K562 (cell line): ENCODE measurements around the gene RIOX2. TPM values are rescaled to one million over a fixed set of nuclear protein-coding genes. Genes with fewer than 3 reads are reported as not detected.
A peak's percentile ranks its signal among the peaks of the same experiment; 100 is the strongest.

Experiments used
- ATAC-seq: fragments of 200-7000 bp; cut with Tn5 transposase; 3 replicates; pipeline ENCODE4 v1.9.1; 2020; ENCODE audit warnings: moderate library complexity
- BruUV-seq: library from RNA; stranded (reverse); fragments of 400-500 nt; replicated peaks from 2 replicates; lab custom pipeline; 2021; lab: Mats Ljungman, UMichigan
- CTCF ChIA-PET: fragments of 300-600 bp; formaldehyde crosslinking; extraction: SDS; loops from one replicate; lab custom pipeline; 2021; ENCODE audit warnings: low intra/inter-chr PET ratio; lab: Yijun Ruan, JAX
- POLR2A ChIA-PET: fragments of 300-600, 350-650 bp; sonication (Branson Sonifier 250); formaldehyde crosslinking; extraction: SDS; loops from one replicate; lab custom pipeline; 2021; ENCODE audit warnings: antibody characterized with exemption, inconsistent platforms; lab: Yijun Ruan, JAX
- DNase-seq, 4 experiments: peaks; one replicate each; pipeline versions ENCODE4 v3.0.0 to v3.0.0-alpha.2; 2011 to 2018; ENCODE audit warnings: low spot score in 3 of 4, mixed read lengths in 3 of 4; ENCODE audit errors: extremely low read depth in 1 of 4
- FAIRE-seq: peaks from 2 replicates; lab custom pipeline; 2011; peaks lifted over from hg19 to GRCh38; lab: Jason Lieb, UNC
- H2AFZ ChIP-seq: 2 replicates; pipeline ENCODE4 v1.6.0; 2011; ENCODE audit warnings: low read depth, low read length, control low read depth, inconsistent platforms
- H3K27ac ChIP-seq: fragments of 200-600 bp; 3 replicates; pipeline ENCODE4 v1.8.0; 2011; ENCODE audit warnings: low read depth, mild to moderate bottlenecking, control low read depth, inconsistent platforms, low read length, moderate library complexity, mixed read lengths; ENCODE audit errors: extremely low read depth
- H3K27me3 ChIP-seq, 2 experiments: fragments of 300-600 bp in 1 of 2; 2 replicates in 1 of 2; 3 replicates in 1 of 2; pipeline versions ENCODE4 v1.6.0 to v1.8.0; 2011; ENCODE audit warnings: inconsistent platforms in 2 of 2, low read length in 2 of 2, mild to moderate bottlenecking in 1 of 2, mixed read lengths in 1 of 2, moderate library complexity in 1 of 2; ENCODE audit not compliant: control insufficient read depth in 2 of 2, insufficient read depth in 2 of 2
- H3K36me3 ChIP-seq: fragments of 300-600 bp; 3 replicates; pipeline ENCODE4 v1.8.0; 2011; ENCODE audit warnings: mild to moderate bottlenecking, low read length, inconsistent platforms; ENCODE audit not compliant: control insufficient read depth, insufficient read depth
- H3K4me1 ChIP-seq, 2 experiments: fragments of 200-600 bp in 1 of 2; replicated peaks in 1 of 2; 2 replicates in 1 of 2; 3 replicates in 1 of 2; pipeline versions ENCODE4 v1.5.1 to v1.8.0; 2011; ENCODE audit warnings: inconsistent platforms in 2 of 2, low read length in 2 of 2, mild to moderate bottlenecking in 1 of 2, mixed read lengths in 1 of 2, moderate library complexity in 1 of 2; ENCODE audit not compliant: control insufficient read depth in 2 of 2, insufficient read depth in 2 of 2
- H3K4me2 ChIP-seq: 2 replicates; pipeline ENCODE4 v1.6.1; 2011; ENCODE audit warnings: low read length, control low read depth, inconsistent platforms, mixed read lengths; ENCODE audit not compliant: insufficient read depth
- H3K4me3 ChIP-seq: fragments of 200-600 bp; sonication (generic), shearing (Covaris generic); 2 replicates; pipeline ENCODE4 v1.5.1; 2016; ENCODE audit warnings: control low read depth, inconsistent platforms
- H3K79me2 ChIP-seq: fragments of 200-600 bp; 3 replicates; pipeline ENCODE4 v1.8.0; 2011; ENCODE audit warnings: low read length, inconsistent platforms; ENCODE audit not compliant: control insufficient read depth, insufficient read depth
- H3K9ac ChIP-seq, 2 experiments: 2 replicates each; pipeline versions ENCODE4 v1.6.0 to v1.6.1; 2011; ENCODE audit warnings: low read depth in 2 of 2, low read length in 2 of 2, control low read depth in 1 of 2, inconsistent platforms in 1 of 2, mild to moderate bottlenecking in 1 of 2, mixed read lengths in 1 of 2; ENCODE audit not compliant: insufficient read depth in 1 of 2
- H3K9me1 ChIP-seq: one replicate; pipeline ENCODE4 v1.6.0; 2011; ENCODE audit warnings: inconsistent platforms, mild to moderate bottlenecking, low read length, moderate library complexity; ENCODE audit not compliant: control insufficient read depth, insufficient read depth
- H3K9me3 ChIP-seq: replicated peaks from 2 replicates; pipeline ENCODE4 v1.5.1; 2011; ENCODE audit warnings: low read depth, low read length, inconsistent platforms; ENCODE audit not compliant: control insufficient read depth, insufficient read depth
- H4K20me1 ChIP-seq: replicated peaks from 2 replicates; pipeline ENCODE4 v1.6.1; 2011; ENCODE audit warnings: low read length, inconsistent platforms, mixed read lengths; ENCODE audit not compliant: control insufficient read depth, insufficient read depth
- ATF7 ChIP-seq: fragments of 450-650 bp; IDR thresholded peaks from 2 replicates; pipeline ENCODE4 v1.7.1; 2014; ENCODE audit warnings: mild to moderate bottlenecking, moderate library complexity
- BRCA1 ChIP-seq, 2 experiments: fragments of 450-650 bp in 1 of 2; sonication (generic) in 1 of 2; formaldehyde crosslinking in 1 of 2; IDR thresholded peaks; 2 replicates each; pipeline versions ENCODE4 v1.5.0 to v1.6.1; 2017 to 2020; ENCODE audit warnings: mild to moderate bottlenecking in 1 of 2, missing genetic modification reagents in 1 of 2
- CEBPG ChIP-seq, 3 experiments: fragments of 200-800 bp in 1 of 3; sonication (Bioruptor generic) in 1 of 3; sonication (generic) in 1 of 3; formaldehyde crosslinking in 1 of 3; IDR thresholded peaks in 2 of 3; conservative IDR thresholded peaks in 1 of 3; 2 replicates each; pipeline versions ENCODE4 v1.6.1 to v1.8.0; 2016 to 2022; ENCODE audit warnings: missing compliant biosample characterization in 2 of 3, missing genetic modification characterization in 2 of 3, mild to moderate bottlenecking in 1 of 3, missing genetic modification reagents in 1 of 3
- MIER1 ChIP-seq: fragments of 450-650 bp; IDR thresholded peaks from 2 replicates; pipeline ENCODE4 v1.6.1; 2016; ENCODE audit warnings: antibody characterized with exemption, mild to moderate bottlenecking, low read depth
- PYGO2 ChIP-seq: fragments of 450-650 bp; IDR thresholded peaks from 2 replicates; pipeline ENCODE4 v1.6.1; 2016; ENCODE audit warnings: mild to moderate bottlenecking, missing genetic modification characterization, moderate library complexity, missing compliant biosample characterization
- ZNF217 ChIP-seq: sonication (generic); formaldehyde crosslinking; IDR thresholded peaks from 2 replicates; pipeline ENCODE4 v1.8.0; 2022; ENCODE audit warnings: mild to moderate bottlenecking, missing genetic modification reagents
- WGBS: fragments of 100-300 bp; shearing (Covaris generic); methylation state at CpG from one replicate; pipeline ENCODE4 v1.1.6; 2016; ENCODE audit warnings: low coverage, mixed read lengths; ENCODE audit not compliant: insufficient coverage; ENCODE audit errors: missing lambda C conversion rate; 5-methylcytosine and 5-hydroxymethylcytosine counted together
- in situ Hi-C: fragments of 300-500 bp; cut with MboI; formaldehyde crosslinking; loops from 4 replicates; pipeline ENCODE4 v1.15.0; 2018; ENCODE audit warnings: inconsistent platforms, mixed read lengths
- intact Hi-C: fragments of 100-400 bp; cut with micrococcal nuclease; formaldehyde crosslinking; loops from 2 replicates; pipeline ENCODE4 v1.14.2; 2022
- polyA plus RNA-seq, 8 experiments: library from polyadenylated mRNA; depleted of rRNA in 4 of 8; stranded (reverse) in 5 of 8; unstranded in 3 of 8; fragments of >200 nt; fragmentation: Nextera tagmentation in 2 of 8; fragmentation: Illumina TruSeq in 1 of 8; extraction: Ambion mirVana in 2 of 8; extraction: Trizol in 1 of 8; gene quantifications; 2 replicates each; pipeline versions ENCODE4 v1.2.1 to v1.2.3, GENCODE V29; 2011 to 2014; ENCODE audit warnings: inconsistent platforms in 1 of 8, missing spikeins in 1 of 8
- total RNA-seq, 7 experiments: library from RNA; depleted of rRNA in 6 of 7; stranded (reverse); fragments of >200 nt in 6 of 7; fragmentation: Illumina TruSeq in 2 of 7; extraction: Trizol in 2 of 7; gene quantifications; 2 replicates each; pipeline versions ENCODE4 v1.2.1 to v1.2.3, GENCODE V29; 2011 to 2021; ENCODE audit warnings: low replicate concordance in 1 of 7
- TF ChIP-seq, protein P1 (sequence below): sonication (generic); formaldehyde crosslinking; IDR thresholded peaks from 2 replicates; pipeline ENCODE4 v1.8.0; 2022; ENCODE audit warnings: mild to moderate bottlenecking, missing genetic modification reagents

RIOX2 gene
- total and polyA plus RNA-seq, 9 of the 15 experiments (the other 6 are each of a cell fraction or from before 2014, with no cell fraction given), result 22.2 to 56.0 (median 32.6) TPM

DNA sequence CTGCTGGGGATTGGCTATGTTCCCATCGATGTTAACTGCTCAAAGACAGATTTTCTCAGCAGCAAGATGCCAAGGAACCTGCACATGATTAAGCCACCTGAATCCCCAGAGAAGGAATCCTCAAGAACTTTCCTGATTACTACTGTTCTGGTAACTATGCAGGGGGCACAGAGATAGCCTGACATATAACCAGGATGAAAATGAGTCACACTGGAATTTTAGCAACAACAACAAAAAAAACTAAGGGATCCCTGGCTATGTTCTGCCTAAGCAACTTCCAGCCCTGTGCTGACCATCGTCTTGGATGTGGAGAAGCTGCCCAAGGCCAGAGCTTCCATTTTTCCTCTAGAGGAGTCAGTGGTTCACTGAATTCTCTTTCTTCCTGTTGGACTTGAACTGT, 13.8 kb downstream of the RIOX2 start:
- BruUV-seq, result no TSS peak
- no peak for DNase-seq
- in situ Hi-C loops (no loop called here), intact Hi-C loops (no loop called here)
- WGBS, result 93% methylated on average over 2 of the region's 2 CpGs
- H3K9me1 ChIP-seq, result peaks cover 3% of the 10 kb centered on the region
- H4K20me1 ChIP-seq, result no peaks in the 10 kb centered on the region
- CTCF ChIA-PET, result no interaction called here
- no peak overlapping the region for H3K4me2 ChIP-seq
- no peak for ATAC-seq
- no peak overlapping the region for H3K9ac ChIP-seq
- H3K79me2 ChIP-seq, result peaks cover 6% of the 10 kb centered on the region; the same call in 1 of the 3 replicates
- no peaks in the 10 kb centered on the region for H3K9me3 ChIP-seq
- peaks cover 52% of the 10 kb centered on the region; the same call in 2 of the 3 replicates for H3K36me3 ChIP-seq
- POLR2A ChIA-PET, result no interaction called here
- H3K27ac ChIP-seq, result no peak overlapping the region
- H2AFZ ChIP-seq, result no peak overlapping the region
- no peaks in the 10 kb centered on the region; a peak in 2 of 5 replicates for H3K4me1 ChIP-seq
- no peaks in the 10 kb centered on the region for H3K27me3 ChIP-seq
- TF ChIP-seq PYGO2 (tag) (no peak), BRCA1 (IDR thresholded peaks at IDR 0.05) (no peak), BRCA1 (CRISPR knock-in tag; IDR thresholded peaks at IDR 0.05) (no peak), MIER1 (no peak)
- no peak for FAIRE-seq
- no peak overlapping the region for H3K4me3 ChIP-seq

DNA sequence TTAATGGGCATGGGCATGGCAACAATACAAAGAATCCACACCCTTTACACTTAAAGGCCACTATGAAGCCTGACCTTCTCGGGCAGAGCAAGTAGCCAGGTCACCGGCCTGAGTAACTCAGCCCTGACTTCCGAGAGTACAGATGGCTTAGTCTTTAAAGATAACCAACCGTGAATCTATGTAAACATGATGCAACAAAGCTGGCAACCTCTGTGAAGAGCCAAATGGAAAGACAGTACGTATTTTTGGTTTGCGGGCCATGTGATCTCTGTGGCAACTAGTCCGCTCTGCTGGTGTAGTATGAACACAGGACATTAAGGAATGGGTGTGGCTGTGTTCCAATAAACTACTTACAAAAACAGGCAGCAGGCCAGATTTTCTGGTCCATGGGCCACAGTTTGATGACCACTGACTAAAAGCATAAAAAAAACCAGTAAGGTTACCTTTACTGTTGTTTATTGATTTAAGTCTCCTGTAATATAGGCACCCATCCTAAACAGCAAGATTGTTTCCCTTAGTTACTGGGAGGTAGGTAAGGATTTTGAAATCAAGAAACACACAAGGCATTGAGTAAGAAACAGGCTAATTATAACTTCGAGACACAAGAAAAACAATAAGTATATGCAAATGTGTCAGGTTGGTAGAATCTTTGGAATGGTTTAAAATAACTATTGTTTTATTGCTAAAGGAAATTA, 14.5 kb downstream of the RIOX2 start:
- peaks cover 6% of the 10 kb centered on the region; the same call in 1 of the 3 replicates for H3K79me2 ChIP-seq
- peaks cover 3% of the 10 kb centered on the region for H3K9me1 ChIP-seq
- H3K27ac ChIP-seq, result no peak overlapping the region
- POLR2A ChIA-PET, result no interaction called here
- intact Hi-C loops, result no loop called here
- H3K4me3 ChIP-seq, result no peak overlapping the region
- no peak overlapping the region for H2AFZ ChIP-seq
- no TSS peak for BruUV-seq
- 56% methylated on average over 8 of the region's 8 CpGs for WGBS
- no peak overlapping the region for H3K9ac ChIP-seq
- H3K36me3 ChIP-seq, result peaks cover 55% of the 10 kb centered on the region; the same call in 2 of the 3 replicates
- in situ Hi-C loops, result no loop called here
- no peaks in the 10 kb centered on the region for H3K27me3 ChIP-seq
- CTCF ChIA-PET, result no interaction called here
- no peak overlapping the region for H3K4me2 ChIP-seq
- no peaks in the 10 kb centered on the region for H3K9me3 ChIP-seq
- ATAC-seq, result peak; percentile 68
- FAIRE-seq, result no peak
- no peak for DNase-seq
- H4K20me1 ChIP-seq, result no peaks in the 10 kb centered on the region
- no peaks in the 10 kb centered on the region; a peak in 2 of 5 replicates for H3K4me1 ChIP-seq
- TF ChIP-seq ATF7 (peak; percentile 16; the same call in 1 of the 2 replicates), CEBPG (CRISPR knock-in tag; IDR thresholded peaks at IDR 0.05) (peak; percentile 54; the same call in 1 of the 2 replicates), CEBPG (tag; conservative IDR thresholded peaks at IDR 0.05 in 1 of 2, IDR thresholded peaks at IDR 0.05 in 1 of 2) (peak in 1 of 2 experiments; percentile 84; a peak in 2 of 4 replicates), ZNF217 (CRISPR knock-in tag) (no peak)
- TF ChIP-seq, protein P1, sequence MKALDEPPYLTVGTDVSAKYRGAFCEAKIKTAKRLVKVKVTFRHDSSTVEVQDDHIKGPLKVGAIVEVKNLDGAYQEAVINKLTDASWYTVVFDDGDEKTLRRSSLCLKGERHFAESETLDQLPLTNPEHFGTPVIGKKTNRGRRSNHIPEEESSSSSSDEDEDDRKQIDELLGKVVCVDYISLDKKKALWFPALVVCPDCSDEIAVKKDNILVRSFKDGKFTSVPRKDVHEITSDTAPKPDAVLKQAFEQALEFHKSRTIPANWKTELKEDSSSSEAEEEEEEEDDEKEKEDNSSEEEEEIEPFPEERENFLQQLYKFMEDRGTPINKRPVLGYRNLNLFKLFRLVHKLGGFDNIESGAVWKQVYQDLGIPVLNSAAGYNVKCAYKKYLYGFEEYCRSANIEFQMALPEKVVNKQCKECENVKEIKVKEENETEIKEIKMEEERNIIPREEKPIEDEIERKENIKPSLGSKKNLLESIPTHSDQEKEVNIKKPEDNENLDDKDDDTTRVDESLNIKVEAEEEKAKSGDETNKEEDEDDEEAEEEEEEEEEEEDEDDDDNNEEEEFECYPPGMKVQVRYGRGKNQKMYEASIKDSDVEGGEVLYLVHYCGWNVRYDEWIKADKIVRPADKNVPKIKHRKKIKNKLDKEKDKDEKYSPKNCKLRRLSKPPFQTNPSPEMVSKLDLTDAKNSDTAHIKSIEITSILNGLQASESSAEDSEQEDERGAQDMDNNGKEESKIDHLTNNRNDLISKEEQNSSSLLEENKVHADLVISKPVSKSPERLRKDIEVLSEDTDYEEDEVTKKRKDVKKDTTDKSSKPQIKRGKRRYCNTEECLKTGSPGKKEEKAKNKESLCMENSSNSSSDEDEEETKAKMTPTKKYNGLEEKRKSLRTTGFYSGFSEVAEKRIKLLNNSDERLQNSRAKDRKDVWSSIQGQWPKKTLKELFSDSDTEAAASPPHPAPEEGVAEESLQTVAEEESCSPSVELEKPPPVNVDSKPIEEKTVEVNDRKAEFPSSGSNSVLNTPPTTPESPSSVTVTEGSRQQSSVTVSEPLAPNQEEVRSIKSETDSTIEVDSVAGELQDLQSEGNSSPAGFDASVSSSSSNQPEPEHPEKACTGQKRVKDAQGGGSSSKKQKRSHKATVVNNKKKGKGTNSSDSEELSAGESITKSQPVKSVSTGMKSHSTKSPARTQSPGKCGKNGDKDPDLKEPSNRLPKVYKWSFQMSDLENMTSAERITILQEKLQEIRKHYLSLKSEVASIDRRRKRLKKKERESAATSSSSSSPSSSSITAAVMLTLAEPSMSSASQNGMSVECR (CRISPR knock-in tag), result no peak
